Skeletal muscle cell (primary cell): ENCODE results near the gene KRTAP10-8.
"Not testable (repeated sequence)": the region's sequence is repeated elsewhere in the genome, so short reads cannot be mapped to it uniquely, and the experiment has no call there.

Experiments
- DNase-seq: peaks from one replicate; pipeline ENCODE4 v3.0.0-alpha.2; 2010; ENCODE audit warnings: low read depth
- H3K4me3 ChIP-seq: 2 replicates; pipeline ENCODE4 v1.5.1; 2011; ENCODE audit warnings: low read depth, mild to moderate bottlenecking, control low read depth, low read length, moderate library complexity

Gene KRTAP10-8

DNA sequence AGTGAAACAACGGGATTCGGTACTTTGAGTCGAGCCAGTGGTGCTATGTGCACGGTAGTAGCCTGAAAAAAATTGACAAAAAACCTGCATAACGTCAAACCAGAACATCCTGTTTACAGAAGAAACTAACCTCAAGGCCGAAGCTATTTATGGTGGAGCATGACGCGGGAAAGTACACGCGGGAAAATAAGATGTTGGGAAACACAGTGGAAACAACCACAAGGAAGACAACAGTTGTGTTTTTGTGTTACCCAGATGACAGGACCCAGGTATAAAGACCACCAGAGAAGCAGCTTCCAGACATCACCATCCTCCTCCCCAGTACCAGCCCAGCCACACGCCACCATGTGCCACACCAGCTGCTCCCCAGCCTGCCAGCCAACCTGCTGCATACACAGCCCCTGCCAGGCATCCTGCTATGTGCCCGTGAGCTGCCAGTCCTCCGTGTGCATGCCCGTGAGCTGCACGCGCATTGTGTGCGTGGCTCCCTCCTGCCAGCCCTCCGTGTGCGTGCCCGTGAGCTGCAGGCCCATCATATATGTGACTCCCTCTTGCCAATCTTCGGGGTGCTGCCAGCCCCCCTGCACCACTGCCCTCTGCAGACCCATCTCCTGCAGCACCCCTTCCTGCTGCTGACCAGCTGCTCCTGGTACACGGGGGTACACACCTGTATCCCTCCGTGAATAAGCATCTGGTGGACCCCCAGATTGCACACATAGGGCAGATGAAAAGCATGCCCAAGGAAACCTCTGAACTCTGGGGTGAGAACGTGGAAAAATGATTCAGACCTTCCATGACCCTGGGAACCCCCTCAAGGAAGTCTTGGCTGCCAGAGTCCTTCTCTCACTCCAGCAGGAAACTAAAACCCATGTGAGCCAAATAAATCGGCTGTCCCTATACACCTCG lies 46.0 kb downstream of the KRTAP10-8 start, which contains the start of gene KRTAP12-3:
Gene KRTAP12-3, plus strand, starts transcription at position 298 of the 906 bp plus-strand sequence. Its CDS starts 48 bp downstream, at position 346.
- no peak within 1 kb of the TSS for H3K4me3 ChIP-seq
- DNase-seq = no peak

DNA sequence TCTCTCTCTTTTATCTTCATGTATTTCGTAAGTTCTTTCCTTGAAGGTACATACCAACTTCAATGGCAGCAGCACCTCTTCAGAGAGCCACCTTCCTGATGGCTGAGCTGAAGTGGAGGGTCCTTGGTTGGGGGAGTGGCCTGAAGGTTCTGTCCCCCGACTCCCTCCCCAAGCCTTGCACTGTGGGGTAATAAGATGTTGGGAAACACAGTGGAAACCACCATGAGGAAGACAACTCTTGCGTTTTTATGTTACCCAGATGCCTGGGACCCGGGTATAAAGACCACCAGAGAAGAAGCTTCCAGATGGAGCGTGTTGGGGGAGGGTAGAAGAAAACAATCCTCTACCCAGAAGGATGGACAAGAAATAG lies 46.6 kb downstream of the KRTAP10-8 start:
- DNase-seq = no peak
- no peak overlapping the region for H3K4me3 ChIP-seq

DNA sequence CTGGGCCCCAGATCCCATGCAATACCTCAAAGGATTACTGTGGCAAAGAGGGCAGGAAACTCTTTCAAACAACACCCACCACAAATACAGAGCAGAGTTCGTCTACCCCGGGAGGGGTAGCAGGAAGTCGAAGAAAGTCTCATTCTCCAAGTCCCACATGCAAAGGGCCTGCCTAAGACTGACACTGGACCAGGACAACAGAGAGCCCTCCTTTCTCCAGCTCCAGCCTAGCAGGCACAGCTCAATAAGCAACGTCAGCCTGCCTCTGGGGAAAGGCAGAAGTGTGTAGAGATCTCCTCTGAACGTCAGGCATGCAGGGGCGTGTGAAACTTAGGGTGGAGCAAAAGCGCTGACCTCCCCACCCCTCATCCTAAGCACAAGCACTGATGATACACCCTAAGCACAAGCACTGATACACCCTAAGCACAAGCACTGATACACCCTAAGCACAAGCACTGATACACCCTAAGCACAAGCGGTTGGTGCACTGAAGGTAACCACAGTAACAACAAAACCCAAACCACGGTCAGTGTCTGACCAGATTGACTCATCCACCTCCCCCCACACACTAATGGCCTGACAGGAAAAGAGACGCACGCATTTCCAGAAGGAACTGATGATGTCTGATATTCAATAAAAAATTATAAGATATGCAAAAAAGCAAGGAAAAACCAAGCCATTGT lies 47.2 kb downstream of the KRTAP10-8 start:
- no peak for DNase-seq
- H3K4me3 ChIP-seq = no peak overlapping the region

DNA sequence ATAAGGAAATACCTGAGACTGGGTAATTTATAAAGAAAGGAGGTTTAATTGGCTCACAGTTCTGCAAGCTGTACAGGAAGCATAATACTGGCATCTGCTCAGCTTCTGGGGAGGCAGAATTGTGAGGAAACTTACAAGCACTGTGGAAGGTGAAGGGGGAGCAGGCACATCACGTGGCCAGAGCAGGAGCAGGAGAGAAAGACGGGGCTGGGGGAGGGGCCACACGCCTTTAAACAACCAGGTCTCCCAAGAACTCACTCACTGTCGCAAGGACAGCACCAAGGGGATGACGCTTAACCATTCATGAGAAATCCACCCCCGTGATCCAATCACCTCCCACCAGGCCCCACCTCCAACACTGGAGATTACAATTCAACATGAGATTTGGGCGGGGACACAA lies 49.7 kb downstream of the KRTAP10-8 start:
- not testable (repeated sequence) for DNase-seq, H3K4me3 ChIP-seq
